ENCODE results near the gene MYO7B. TPM values are rescaled to one million over a fixed set of nuclear protein-coding genes. Genes with fewer than 3 reads are reported as not detected.

The MYO7B gene
- total and polyA plus RNA-seq, 2 experiments from 2014 or later: 0.06 to 0.12 TPM

DNA sequence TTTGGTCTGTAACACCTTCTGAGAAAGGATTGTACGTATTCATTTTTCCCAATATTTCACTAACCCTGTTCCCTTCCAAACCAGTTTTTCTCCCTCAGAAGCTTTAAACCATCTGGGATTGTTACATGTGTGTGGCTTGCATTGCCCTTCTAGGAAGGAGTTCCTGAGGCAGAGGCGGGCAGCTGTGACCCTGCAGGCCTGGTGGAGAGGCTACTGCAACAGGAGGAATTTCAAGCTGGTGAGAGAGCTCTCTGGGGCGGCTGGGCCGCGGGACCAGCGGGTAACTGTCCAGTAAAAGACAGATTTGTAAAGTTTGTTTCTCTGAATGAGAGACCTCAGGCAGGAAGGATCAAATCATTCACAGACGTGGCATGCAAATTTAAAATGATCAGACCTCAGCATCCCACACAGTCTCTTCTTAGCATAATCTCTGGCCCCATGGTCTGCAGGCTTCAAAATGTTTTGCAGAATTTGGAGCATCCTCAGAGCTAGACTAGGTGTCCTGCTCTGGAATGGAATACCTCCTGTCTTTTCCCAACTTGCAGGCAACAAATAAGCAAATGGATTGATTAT lies 70.3 kb downstream of the MYO7B start:
- Histone ChIP-seq H3K4me3 (no peak overlapping the region), H3K9me3 (ENCODE audit: low read depth) (no peaks in the 10 kb centered on the region), H3K27ac (no peak overlapping the region), H3K27me3 (no peaks in the 10 kb centered on the region), H3K36me3 (no peaks in the 10 kb centered on the region), H3K4me1 (ENCODE audit: low read depth) (no peaks in the 10 kb centered on the region)
- DNase-seq (ENCODE audit: low read depth in 1 of 2, low spot score in 1 of 2): no peak
- TF ChIP-seq, protein P1, sequence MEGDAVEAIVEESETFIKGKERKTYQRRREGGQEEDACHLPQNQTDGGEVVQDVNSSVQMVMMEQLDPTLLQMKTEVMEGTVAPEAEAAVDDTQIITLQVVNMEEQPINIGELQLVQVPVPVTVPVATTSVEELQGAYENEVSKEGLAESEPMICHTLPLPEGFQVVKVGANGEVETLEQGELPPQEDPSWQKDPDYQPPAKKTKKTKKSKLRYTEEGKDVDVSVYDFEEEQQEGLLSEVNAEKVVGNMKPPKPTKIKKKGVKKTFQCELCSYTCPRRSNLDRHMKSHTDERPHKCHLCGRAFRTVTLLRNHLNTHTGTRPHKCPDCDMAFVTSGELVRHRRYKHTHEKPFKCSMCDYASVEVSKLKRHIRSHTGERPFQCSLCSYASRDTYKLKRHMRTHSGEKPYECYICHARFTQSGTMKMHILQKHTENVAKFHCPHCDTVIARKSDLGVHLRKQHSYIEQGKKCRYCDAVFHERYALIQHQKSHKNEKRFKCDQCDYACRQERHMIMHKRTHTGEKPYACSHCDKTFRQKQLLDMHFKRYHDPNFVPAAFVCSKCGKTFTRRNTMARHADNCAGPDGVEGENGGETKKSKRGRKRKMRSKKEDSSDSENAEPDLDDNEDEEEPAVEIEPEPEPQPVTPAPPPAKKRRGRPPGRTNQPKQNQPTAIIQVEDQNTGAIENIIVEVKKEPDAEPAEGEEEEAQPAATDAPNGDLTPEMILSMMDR (IDR thresholded peaks at IDR 0.05; ENCODE audit: low read depth, low read length): no peak

DNA sequence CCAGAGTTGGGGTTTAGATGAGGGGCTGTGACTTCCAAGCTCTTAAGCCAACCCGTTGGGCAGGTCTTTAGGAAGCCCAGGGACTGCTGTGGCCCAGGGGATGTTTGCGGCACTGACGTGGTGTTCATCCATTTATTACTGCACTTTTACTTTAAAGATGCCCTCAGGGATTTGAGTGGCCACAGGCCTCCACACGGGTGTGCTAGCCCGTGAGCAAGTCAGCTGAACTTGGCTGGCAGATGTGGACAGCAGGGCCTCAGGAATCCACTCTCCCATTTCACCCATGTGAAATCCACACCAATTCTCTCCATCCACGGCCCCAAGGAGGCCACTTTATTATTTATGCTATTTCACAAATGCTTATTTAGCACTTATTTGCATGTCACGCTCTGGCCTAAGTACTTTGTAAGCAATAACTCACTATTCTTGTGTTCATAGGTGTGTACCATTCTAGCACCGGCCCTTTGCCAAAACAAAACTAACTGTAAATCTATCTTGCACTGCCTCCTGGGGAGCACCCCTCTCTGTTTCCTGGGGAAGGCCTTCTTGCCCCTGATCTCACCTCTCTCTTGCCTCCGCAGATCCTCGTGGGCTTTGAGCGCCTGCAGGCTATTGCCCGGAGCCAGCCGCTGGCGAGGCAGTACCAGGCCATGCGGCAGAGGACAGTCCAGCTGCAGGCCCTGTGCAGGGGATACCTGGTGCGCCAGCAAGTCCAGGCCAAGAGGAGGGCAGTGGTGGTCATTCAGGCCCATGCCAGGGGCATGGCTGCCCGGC lies 71.3 kb downstream of the MYO7B start:
- Histone ChIP-seq H3K4me1 (ENCODE audit: low read depth) (no peaks in the 10 kb centered on the region), H3K9me3 (ENCODE audit: low read depth) (no peaks in the 10 kb centered on the region), H3K36me3 (no peaks in the 10 kb centered on the region), H3K27ac (no peak overlapping the region), H3K27me3 (no peaks in the 10 kb centered on the region), H3K4me3 (no peak overlapping the region)
- TF ChIP-seq, protein P1 (IDR thresholded peaks at IDR 0.05; ENCODE audit: low read depth, low read length): no peak
- no peak for DNase-seq (ENCODE audit: low read depth in 1 of 2, low spot score in 1 of 2)

DNA sequence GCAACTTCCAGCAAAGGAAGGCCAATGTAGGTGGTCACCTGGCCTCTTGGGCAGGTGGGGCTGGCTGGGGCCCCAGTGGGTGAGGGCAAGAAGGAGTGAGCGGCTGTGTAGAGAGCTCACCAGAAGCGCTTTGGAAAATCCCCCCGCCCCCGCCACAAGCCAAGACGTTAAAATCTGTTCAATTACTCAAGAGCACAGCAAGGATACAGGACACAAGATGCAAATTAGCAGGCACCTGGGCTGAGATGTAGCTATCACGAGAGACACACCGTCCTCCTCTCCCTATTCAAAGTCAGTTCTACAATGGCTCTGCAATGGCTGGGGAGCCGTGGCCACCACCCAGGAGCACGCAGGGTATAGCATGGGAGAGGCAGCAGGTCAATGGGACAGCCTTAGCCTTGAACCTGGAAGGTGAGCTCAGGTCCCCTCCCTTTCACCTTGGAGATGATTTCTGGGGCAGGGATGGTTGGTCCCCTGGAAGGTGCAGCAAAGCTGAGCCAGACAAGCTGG lies 72.0 kb downstream of the MYO7B start:
- Histone ChIP-seq H3K36me3 (no peaks in the 10 kb centered on the region), H3K4me3 (no peak overlapping the region), H3K27me3 (no peaks in the 10 kb centered on the region), H3K27ac (no peak overlapping the region), H3K9me3 (ENCODE audit: low read depth) (no peaks in the 10 kb centered on the region), H3K4me1 (ENCODE audit: low read depth) (no peaks in the 10 kb centered on the region)
- DNase-seq (ENCODE audit: low read depth in 1 of 2, low spot score in 1 of 2): no peak
- TF ChIP-seq, protein P1 (IDR thresholded peaks at IDR 0.05; ENCODE audit: low read depth, low read length): no peak

DNA sequence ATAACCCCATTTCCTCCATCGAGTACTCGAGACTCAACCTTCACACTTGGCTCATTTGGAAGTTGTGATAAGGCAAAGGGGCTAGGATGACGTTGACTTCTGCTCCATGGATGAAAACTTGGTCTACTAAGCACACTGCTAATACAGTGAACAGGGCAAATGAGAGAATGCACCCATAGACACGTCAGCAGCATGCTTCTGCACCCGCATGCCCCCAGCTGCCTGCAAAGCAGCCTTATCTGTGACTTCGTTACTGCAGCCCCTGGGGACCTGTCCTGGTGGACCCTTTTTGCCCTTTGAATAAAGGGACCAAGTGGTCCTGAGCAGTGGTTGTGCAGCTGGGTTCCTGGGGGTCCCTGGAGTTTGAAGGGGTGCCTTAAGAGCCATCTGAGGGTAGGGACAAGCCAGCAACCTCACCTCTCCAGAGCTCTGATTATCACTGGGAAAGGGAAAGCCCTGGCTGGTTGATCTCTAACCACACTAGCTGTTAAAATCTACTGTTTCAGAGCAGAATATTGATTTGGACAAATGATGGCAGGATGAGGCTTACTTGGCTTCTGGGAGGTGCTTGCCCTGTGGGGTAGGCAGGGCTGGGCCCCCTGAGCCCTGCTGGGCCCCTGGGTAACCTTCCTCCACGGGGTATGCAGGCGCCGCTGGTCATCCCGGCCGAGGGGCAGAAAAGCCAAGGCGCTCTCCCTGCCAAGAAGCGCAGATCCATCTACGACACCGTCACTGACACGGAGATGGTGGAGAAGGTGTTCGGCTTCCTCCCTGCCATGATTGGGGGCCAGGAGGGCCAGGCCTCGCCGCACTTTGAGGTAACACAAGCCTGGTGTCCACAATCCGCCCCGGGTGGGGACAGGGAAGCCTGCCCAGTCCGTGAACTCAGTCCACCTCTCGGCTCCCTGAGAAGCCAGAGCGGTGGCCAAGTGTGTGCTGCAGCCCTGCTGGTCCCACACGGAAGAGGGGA lies 72.9 kb downstream of the MYO7B start:
- H3K9me3 ChIP-seq (ENCODE audit: low read depth): no peaks in the 10 kb centered on the region
- TF ChIP-seq, protein P1 (IDR thresholded peaks at IDR 0.05; ENCODE audit: low read depth, low read length): no peak
- DNase-seq (ENCODE audit: low read depth in 1 of 2, low spot score in 1 of 2): no peak
- H3K4me1 ChIP-seq (ENCODE audit: low read depth): no peaks in the 10 kb centered on the region
- H3K27ac ChIP-seq: no peak overlapping the region
- no peaks in the 10 kb centered on the region for H3K27me3 ChIP-seq
- H3K4me3 ChIP-seq: no peak overlapping the region
- H3K36me3 ChIP-seq: no peaks in the 10 kb centered on the region

DNA sequence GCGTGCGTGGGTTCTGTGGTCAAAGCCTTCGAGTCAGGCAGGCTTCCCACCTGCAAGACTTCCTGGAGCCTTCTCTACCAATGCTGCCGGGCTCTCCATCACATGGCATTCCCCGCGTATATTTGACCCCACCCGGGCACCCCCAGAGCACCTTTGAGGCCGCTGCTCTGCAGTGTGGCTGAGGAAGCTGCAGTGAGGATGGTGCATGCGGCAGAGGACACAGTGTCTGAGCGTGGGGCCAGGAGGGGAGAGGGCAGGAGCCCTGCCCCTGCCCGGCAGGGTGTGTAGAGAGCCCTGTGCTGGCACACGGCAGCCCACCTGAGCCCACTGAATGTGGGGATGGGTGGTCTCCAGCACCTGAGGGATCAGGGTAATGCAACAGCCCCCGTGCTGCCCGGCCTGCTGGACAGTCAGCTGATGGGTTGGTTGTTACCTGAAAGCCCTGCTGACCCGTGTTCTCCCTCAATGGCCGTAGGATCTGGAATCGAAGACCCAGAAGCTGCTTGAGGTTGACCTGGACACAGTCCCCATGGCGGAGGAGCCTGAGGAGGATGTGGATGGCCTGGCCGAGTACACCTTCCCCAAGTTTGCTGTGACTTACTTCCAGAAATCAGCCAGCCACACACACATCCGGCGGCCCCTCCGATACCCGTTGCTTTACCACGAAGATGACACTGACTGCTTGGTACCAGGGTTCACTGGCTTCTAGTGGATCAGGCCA lies 73.7 kb downstream of the MYO7B start:
- DNase-seq (ENCODE audit: low read depth in 1 of 2, low spot score in 1 of 2): no peak
- Histone ChIP-seq H3K4me1 (ENCODE audit: low read depth) (no peaks in the 10 kb centered on the region), H3K36me3 (no peaks in the 10 kb centered on the region), H3K9me3 (ENCODE audit: low read depth) (no peaks in the 10 kb centered on the region), H3K27ac (no peak overlapping the region), H3K4me3 (no peak overlapping the region), H3K27me3 (no peaks in the 10 kb centered on the region)
- TF ChIP-seq, protein P1 (IDR thresholded peaks at IDR 0.05; ENCODE audit: low read depth, low read length): no peak
